ENCODE measurements around the gene LTBP4.
"Not testable (repeated sequence)": the region's sequence is repeated elsewhere in the genome, so short reads cannot be mapped to it uniquely, and the experiment has no call there.

Gene LTBP4

GRCh38 chr19:40612831-40613689 is 11.9 kb downstream of the LTBP4 start:
- no peak for DNase-seq

GRCh38 chr19:40613690-40614621 is 12.8 kb downstream of the LTBP4 start:
- no peak for DNase-seq

GRCh38 chr19:40614622-40615411 is 13.6 kb downstream of the LTBP4 start:
- DNase-seq = no peak

GRCh38 chr19:40616178-40616577 is 15.0 kb downstream of the LTBP4 start:
- no peak for DNase-seq

- no peak for DNase-seq
Observed at GRCh38 chr19:40616941-40617340, 15.8 kb downstream of the LTBP4 start.

GRCh38 chr19:40617961-40618360 is 16.8 kb downstream of the LTBP4 start:
- DNase-seq = no peak

GRCh38 chr19:40619333-40620160 is 18.4 kb downstream of the LTBP4 start:
- DNase-seq = no peak

GRCh38 chr19:40620161-40620485 is 19.0 kb downstream of the LTBP4 start:
- no peak for DNase-seq

GRCh38 chr19:40621283-40621682 is 20.1 kb downstream of the LTBP4 start:
- no peak for DNase-seq

GRCh38 chr19:40621966-40622772 is 21.0 kb downstream of the LTBP4 start:
- no peak for DNase-seq

- DNase-seq = no peak
Observed at GRCh38 chr19:40622773-40623075, 21.6 kb downstream of the LTBP4 start.

GRCh38 chr19:40623403-40624251 is 22.5 kb downstream of the LTBP4 start:
- no peak for DNase-seq

GRCh38 chr19:40624369-40625153 is 23.4 kb downstream of the LTBP4 start:
- not testable (repeated sequence) for DNase-seq

- DNase-seq = no peak
Observed at GRCh38 chr19:40625406-40626120, 24.4 kb downstream of the LTBP4 start.

GRCh38 chr19:40626918-40627317 is 25.7 kb downstream of the LTBP4 start:
- DNase-seq = no peak

GRCh38 chr19:40627486-40628279 is 26.5 kb downstream of the LTBP4 start:
- no peak for DNase-seq

GRCh38 chr19:40629346-40629745 is 28.2 kb downstream of the LTBP4 start:
- DNase-seq = no peak

- no peak for DNase-seq
Observed at GRCh38 chr19:40630571-40631160, 29.5 kb downstream of the LTBP4 start.
